Cerebellar cortex (tissue), 1 donor: Measurements from ENCODE around the gene TMC6.
"Not testable (repeated sequence)": the region's sequence is repeated elsewhere in the genome, so short reads cannot be mapped to it uniquely, and the experiment has no call there.

Experiments used
- DNase-seq: peaks from one replicate; pipeline ENCODE4 v3.0.0-alpha.2; 2015; ENCODE audit warnings: low spot score

The TMC6 gene

GRCh38 chr17:78128551-78129350 lies at the start of gene TMC6:
TMC6 (minus strand) TSS chr17:78128755; CDS start chr17:78126832, 1,923 bp downstream.
- DNase-seq = no peak

GRCh38 chr17:78176548-78177025 lies 48.0 kb upstream of the TMC6 start:
- DNase-seq = peak; percentile 47

GRCh38 chr17:78175643-78175981 lies 47.1 kb upstream of the TMC6 start:
- no peak for DNase-seq

- DNase-seq = peak; percentile 95
Measured at GRCh38 chr17:78174870-78175642, 46.5 kb upstream of the TMC6 start.

- peak; percentile 94 for DNase-seq
Measured at GRCh38 chr17:78174346-78174869, 45.9 kb upstream of the TMC6 start.

- no peak for DNase-seq
Measured at GRCh38 chr17:78173097-78173715, 44.7 kb upstream of the TMC6 start.

DNA sequence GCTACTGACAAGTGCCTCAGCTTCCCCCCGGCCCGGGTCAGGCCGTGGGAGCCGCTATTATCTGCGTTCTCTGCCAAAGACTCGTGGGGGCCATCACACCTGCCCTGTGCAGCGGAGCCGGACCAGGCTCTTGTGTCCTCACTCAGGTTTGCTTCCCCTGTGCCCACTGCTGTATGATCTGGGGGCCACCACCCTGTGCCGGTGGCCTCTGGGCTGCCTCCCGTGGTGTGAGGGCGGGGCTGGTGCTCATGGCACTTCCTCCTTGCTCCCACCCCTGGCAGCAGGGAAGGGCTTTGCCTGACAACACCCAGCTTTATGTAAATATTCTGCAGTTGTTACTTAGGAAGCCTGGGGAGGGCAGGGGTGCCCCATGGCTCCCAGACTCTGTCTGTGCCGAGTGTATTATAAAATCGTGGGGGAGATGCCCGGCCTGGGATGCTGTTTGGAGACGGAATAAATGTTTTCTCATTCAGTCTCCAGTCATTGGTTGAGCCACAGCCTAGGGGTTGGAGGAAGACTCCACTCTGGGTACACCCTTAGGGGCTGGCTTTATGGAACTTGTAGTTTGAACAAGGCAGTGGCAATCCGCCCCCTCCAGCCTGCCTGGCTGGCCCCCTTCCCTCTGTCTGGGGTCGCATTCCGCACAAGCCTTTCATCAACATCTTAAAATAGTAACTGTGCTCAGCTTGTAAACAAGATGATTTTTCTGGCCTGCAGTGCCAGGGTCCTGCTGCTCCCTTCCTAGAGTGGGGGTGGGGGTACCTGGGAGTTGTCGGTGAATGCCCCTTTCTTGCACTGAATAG lies 43.9 kb upstream of the TMC6 start:
- peak; percentile 50 for DNase-seq

DNA sequence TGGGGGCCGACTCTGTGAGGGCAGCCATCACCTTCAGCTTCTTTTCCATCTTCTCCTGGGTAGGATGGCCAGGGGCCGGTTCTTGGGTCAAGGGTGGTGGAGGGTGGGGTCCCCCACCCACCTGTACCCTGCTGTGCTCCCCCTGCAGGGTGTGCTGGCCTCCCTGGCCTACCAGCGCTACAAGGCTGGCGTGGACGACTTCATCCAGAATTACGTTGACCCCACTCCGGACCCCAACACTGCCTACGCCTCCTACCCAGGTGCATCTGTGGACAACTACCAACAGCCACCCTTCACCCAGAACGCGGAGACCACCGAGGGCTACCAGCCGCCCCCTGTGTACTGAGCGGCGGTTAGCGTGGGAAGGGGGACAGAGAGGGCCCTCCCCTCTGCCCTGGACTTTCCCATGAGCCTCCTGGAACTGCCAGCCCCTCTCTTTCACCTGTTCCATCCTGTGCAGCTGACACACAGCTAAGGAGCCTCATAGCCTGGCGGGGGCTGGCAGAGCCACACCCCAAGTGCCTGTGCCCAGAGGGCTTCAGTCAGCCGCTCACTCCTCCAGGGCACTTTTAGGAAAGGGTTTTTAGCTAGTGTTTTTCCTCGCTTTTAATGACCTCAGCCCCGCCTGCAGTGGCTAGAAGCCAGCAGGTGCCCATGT lies 43.2 kb upstream of the TMC6 start:
- DNase-seq = not testable (repeated sequence)

GRCh38 chr17:78170692-78171590 lies 42.4 kb upstream of the TMC6 start:
- DNase-seq = no peak

GRCh38 chr17:78168903-78169793 lies 40.6 kb upstream of the TMC6 start:
- peak; percentile 73 for DNase-seq

- peak; percentile 69 for DNase-seq
Measured at GRCh38 chr17:78168242-78168902, 39.8 kb upstream of the TMC6 start, which contains the start of gene SYNGR2. SYNGR2 (plus strand) TSS chr17:78168581; CDS start chr17:78168617, 36 bp downstream.

- DNase-seq = no peak
Measured at GRCh38 chr17:78166416-78166815, 37.9 kb upstream of the TMC6 start.

DNA sequence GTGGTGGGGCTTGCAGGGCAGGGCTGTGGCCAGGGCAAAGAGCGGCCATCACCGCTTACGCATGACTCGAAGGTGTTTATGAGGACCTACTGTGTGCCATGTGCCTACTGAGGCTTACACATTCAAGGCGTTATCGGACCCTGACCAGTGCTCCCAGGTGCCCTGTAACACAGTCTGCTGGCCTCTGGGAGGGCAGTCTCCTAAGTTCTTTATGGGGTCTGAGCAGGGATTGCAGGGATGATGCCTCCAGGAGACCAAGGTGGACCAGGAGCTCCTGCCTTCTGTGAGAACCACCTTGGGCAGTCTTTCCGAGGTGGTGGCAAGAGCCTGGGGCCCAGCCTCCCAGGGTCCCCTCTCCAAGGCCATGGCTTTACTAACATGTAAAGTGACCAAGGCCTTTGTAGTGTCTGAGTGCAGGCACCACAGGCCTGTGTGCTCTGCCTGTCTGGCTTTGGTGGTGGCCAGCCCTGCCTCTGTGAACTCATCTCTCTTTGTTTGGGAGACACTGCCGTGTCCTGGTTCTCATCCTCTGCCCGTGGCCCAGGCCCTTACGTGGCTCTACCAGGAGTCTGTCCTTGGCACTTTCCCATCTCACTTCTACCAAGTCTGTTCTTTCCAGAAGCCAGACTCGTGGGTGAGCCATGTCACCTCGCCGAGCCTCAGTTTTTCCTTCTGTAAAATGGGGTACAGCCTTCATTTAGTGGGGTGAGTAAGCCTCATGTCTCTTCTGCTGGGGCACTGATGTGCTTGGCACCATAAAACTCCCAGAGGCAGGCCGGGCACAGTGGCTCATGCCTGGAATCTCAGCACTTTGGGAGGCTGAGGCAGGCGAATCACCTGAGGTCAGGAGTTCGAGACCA lies 36.4 kb upstream of the TMC6 start:
- no peak for DNase-seq

GRCh38 chr17:78163881-78164747 lies 35.6 kb upstream of the TMC6 start:
- peak; percentile 33 for DNase-seq

DNA sequence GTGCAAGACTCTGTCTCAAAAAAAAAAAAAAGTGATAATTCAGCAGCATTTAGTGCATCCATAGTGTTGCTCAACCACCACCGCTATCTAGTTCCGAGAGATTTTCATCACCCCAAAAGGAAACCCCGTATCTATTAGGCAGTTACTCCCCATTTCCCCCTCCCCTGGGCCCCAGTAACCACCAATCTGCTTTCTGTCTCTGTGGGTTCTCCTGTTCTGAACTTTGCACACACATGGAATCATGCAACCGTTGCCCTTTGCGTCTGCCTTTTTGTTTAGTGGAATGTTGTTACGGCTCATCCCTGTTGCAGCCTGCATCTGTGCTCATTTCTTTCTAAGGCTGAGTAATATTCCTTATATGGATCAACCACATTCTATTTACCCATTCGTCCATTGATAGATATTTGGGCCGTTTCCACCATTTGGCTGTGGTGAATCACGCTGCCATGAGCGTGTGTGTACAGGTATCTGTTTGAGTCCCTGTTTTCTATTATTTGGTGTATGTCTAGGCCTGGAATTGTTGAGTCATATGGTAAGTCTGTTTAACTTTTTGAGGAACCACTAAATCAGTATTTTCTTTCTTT lies 31.1 kb upstream of the TMC6 start:
- no peak for DNase-seq
